Fibroblast of skin of abdomen (primary cell): Measurements from ENCODE around the gene BIVM.

Experiments
- DNase-seq: peaks from one replicate; pipeline ENCODE4 v3.0.0-alpha.2; 2013

BIVM gene

DNA sequence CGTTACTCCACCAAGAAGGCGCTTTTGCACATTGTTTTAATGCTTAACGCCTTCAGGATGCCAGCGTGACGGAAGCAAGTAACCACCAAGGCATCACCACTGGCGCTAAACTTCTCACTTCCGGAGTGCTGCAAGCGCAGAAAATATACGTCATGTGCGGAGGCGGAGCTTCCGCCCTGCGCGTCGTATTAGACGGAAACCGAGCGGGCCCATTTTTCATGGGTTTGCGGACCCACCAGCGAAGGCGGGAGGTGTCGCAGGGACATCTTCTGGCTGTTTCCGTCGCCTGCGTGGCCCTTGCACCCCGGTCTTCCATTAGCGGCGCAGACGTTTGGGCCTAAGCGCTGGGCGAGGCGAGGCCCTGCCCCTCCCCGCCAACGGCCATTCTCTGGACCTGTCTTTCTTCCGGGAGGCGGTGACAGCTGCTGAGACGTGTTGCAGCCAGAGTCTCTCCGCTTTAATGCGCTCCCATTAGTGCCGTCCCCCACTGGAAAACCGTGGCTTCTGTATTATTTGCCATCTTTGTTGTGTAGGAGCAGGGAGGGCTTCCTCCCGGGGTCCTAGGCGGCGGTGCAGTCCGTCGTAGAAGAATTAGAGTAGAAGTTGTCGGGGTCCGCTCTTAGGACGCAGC, 46.8 kb downstream of the BIVM start, which contains the start of gene ERCC5:
Gene ERCC5 (plus strand): TSS at position 403 of the 631 bp plus-strand sequence. CDS start 235 bp downstream, outside the sequence.
- DNase-seq, result peak; percentile 96

DNA sequence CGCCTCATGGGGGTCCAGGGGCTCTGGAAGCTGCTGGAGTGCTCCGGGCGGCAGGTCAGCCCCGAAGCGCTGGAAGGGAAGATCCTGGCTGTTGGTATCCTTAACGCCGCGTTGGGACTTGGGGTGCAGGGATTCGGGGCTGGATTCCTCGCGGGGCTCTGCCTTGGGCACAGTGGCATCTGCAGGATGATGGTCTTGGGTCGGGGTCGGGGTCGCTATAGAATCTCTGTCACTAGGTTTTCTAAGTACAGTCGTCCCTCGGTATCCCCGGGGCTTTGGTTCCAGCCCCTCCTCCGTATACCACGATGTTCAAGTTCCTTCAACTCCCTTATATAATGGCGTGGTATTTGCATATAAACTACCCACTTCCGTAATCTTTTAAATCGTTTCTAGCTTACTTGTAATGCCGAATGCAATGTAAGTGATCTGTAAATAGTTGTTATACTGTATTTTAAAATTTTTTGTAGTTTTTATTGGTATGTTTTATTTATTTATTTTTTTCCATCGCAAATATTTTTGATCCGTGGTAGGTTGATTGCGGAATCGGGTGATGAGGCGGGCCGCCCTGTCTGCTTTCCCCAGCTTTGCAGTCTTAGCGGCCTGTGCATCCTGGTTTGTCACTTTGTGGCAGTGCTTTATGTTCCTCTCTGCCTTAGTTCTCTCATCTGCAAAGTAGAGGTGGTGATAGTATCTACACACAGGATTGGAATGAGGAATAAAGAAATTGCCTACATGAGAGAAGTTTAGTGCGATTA, 47.5 kb downstream of the BIVM start:
- DNase-seq, result peak; percentile 26

DNA sequence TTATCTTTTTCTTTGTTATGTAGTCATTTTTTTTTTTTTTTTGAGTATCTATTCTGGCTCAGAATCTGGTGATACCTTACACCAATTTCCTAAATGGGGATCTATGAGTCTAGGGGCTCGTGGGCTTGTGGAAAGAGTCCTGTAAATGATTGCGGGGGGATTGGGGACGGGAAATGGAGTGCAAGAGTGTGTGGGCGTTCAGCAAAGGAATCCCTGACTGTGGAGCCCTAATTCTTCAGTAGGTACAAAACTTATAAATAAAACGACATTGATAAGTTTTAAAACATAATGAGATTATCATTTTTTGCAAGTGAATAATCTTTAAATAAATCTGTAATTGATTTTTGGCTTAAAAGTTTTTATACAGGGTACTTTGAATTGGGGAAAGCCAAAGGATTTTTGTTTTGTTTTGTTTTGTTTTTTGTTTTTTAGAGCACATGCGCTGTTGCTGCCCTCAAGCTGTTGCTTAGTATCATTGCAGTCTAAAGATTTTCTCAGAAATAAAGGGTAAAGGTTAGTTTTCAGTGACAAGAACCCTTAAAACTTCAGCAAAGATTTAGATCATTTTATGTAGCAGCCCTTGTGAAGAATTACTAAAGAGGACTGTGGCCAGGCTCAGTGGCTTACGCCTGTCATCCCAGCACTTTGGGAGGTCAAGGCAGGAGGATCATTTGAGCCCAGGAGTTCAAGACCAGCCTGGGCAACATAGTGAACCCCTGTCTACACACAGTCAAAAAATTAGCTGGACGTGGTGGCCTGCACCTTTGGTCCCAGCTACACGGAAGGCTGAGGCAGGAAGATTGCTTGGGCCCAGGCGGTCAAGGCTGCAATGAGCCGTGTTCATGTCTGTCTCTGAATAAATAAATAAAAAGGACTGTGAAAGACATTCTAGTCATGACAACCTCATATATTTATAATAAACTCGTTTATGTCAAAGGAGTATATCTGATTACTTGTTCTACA, 48.6 kb downstream of the BIVM start:
- peak; percentile 27 for DNase-seq

DNA sequence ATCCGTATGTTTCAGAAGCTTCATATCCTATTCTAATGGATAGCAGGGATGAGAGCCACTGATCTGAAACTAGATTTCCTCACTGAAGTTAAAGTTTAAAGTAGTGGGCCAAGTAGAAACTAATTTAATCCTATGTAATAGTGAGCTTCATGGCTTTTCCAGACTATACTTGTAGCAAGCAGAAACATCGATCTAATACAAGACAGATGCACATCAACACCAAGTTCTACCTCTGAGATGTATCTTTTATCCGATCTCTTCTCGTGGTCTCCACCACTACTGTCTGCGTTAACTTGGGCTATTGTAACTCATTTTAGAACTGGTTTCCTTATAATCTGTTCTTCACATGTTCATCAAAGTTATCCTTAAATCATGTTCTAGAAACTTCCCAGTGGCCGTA, 50.0 kb downstream of the BIVM start:
- no peak for DNase-seq

DNA sequence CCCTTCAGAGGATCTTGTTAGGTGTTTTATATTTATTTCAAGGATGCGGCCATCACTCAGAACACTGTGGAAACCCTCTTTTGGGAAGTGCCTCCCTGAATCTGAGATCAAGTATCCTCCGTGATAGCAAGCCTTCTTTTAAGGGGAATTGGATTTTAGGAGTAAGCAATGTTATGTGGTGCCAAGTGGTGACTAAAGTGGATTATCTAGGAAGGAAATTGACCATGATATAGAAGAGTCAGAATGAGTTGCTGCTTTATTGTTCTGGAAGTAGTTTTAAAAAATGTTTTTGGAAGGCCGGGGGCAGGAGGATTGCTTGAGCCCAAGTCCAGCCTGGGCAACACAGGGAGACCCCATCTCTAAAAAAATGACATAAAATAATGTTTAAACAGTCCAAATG, 53.6 kb downstream of the BIVM start:
- no peak for DNase-seq

DNA sequence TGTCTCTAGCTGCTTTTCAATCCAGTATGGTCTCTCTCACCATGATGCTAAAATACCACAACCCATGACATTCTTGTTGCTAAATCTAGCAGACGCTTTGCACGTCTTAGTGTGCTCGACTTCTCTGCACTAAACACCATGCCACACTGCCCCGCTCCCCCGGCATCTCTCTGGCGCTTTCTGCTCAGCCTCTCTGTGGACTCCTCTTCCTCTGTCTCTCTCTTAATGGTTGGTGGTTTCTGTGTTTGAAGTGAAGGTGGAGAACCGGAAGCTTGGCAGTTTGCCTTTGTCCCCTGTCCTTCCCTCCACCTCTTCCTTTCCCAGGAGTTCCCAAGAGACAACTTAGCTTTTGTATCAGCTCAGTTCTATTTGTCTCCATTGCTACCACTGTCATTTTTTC, 55.8 kb downstream of the BIVM start:
- DNase-seq, result no peak

DNA sequence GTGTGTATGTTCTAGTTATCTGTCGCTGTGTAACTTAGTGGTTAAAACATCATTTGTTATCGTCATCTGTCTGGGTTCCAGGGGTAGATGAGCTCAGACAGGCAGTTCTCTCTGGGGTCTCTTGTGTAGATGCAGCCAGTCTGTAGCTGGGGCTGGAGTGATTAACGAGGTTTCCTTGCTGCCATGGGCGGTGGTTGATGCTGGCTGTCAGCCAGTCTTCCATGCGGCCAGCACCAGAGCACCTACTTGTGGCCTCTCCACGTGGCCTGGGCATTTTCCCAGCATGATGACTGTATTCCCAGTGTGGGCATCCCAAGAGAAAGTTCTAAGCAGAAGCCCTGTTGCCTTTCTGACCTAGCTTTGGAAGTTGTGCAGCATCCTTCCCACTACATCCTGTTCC, 57.6 kb downstream of the BIVM start:
- no peak for DNase-seq

DNA sequence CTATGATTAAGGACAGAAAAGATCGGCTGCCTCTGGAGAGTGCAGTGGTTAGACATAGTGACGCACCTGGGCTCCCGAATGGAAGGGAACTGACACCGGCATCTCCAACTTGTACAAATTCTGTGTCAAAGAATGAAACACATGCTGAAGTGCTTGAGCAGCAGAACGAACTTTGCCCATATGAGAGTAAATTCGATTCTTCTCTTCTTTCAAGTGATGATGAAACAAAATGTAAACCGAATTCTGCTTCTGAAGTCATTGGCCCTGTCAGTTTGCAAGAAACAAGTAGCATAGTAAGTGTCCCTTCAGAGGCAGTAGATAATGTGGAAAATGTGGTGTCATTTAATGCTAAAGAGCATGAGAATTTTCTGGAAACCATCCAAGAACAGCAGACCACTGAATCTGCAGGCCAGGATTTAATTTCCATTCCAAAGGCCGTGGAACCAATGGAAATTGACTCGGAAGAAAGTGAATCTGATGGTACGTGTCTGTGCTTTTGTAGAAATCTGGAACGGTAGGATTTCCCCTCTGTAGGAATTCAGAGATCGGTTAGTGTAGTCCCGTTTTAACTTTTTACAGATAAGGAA, 63.8 kb downstream of the BIVM start:
- DNase-seq, result peak; percentile 26

DNA sequence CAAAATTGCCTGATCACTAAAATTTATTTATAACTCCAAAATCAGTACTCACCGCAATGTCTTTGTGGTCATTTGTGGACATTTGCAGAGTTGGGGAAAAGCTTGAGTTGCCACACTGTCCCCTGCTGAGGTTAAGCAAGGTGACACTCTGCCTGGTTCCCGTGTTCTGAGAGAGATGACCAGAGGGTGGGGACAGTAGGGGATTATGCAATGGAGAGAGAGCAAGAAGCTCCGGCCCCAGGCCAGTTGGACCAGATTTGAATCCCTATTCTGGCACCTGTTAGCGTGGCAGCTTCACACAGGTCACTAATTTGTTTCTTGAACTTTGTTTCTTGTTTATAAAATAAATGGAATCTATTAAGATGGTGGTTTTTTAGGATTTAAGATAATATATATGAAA, 64.7 kb downstream of the BIVM start:
- no peak for DNase-seq

DNA sequence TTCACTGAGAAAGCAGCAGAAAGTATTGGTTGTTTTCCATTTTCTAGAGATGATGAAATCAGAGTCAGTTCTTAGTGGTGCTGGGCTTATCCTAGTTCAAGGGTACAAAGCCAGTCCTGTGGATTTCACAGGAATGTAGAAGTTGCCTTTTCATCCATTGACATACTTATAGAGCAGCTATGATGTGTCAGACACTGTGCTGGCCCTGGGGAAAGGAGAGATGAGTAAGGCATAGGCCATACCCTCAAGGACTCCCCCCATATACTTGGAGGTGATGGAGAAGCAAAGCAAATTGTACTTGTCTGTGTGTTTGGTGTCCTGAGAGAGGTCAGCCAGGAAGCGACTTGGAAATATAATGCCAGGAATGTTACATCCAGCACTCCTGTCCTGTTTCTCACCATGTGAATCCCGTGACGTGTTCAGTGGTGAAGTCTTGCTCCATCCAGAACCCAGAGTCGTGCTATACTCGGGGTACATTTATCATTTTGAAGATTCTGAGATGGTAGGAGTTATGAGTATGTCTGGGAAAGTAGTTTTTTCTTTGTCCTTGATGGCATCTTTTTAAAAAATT, 69.5 kb downstream of the BIVM start:
- DNase-seq, result peak; percentile 38

DNA sequence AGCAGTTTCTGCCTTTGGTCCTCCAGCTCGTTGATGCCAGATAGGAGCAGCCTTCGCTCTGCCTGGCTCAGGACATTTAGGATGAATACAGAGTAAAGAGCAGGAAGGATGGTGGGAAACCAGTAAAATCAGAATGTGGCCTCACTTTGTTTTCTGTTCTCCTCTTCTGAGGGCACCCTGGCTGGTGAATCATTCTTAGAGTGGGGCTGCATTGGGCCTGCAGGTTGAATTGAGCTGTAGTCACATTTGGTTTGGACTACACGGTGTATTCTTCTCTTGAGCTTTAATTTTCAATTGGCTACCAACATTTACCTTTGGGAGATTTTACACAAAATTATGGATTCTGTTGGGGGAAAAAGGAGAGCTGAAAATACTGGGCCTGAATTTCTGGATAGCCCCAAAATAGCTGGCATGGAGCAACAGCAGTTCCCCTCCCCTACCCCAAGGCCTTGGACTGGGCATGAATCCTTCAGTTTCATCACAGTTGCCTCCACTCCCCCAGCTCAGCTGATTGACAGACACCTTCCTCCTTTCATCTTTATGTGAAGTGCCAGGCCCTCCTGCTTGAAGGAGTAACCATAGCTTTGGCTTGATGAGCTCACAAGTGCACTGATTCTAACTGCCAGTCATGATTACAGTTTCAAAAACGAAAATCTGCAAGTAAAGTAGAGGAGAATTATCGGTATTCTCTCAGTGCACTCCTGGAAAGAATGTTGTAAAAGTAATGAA, 71.2 kb downstream of the BIVM start:
- no peak for DNase-seq

DNA sequence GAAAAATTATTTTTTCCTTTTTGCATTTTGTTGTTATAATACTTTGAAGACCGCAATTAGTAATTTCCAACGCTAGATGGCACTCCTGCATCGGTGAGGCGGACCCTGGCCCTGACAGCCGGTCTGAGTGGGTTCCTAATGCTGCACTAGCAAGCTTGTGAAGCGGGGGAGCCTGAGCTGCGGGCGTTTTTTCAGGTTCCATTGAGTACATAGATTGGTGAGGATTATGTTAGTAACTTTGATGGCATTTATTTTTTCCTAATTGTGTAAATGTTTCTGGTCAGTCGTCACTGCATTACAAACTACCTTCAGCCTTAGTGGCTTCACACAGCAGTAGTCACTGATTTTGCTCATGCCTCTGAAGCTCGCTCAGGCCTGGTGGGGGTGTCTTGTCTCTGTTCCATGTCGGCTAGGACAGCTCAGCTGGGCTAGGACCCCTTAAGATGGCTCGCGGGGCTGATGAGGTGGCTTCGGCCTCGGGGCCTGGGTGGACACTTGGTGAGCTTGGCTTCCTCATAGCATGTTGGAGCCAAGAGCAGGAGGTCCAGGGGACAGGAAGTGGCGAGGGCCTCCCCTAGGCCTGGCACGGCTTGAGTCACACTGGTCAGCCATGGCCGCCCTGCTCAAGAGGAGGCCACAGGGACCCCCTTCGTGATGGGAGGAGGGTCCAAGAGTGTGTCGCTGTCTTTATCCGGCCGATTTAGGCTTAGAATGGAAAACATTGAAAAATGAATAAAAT, 71.9 kb downstream of the BIVM start:
- peak; percentile 71 for DNase-seq

DNA sequence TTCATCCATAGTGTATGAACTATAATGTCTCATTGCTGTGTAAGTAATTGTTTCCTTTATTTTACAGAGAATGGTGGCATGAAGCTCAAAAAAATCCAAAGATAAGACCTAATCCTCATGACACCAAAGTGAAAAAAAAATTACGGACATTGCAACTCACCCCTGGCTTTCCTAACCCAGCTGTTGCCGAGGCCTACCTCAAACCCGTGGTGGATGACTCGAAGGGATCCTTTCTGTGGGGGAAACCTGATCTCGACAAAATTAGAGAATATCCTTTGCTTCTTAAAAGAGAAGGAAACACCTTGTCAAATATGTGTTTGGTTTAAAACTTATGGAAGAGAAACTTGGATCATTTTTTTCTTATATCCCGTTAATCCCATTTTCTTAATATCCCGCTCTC, 73.2 kb downstream of the BIVM start:
- no peak for DNase-seq

DNA sequence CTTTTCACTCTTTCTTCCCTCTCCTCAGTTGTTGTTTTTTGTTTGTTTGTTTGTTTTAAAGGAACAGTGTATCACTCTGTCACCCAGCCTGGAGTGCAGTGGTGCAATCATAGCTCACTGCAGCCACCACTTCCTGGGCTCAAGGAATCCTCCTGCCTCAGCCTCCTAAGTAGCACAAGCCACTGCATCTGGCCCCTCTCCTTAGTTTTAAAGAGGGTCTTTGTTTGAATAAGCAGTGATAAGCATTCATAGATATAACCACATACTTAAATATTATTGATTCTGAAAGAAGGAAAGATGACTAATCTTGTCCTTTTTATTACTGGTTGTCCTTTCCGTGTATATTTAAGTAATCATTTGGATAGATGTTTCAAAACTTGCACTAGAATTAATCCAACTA, 73.6 kb downstream of the BIVM start:
- DNase-seq, result no peak

DNA sequence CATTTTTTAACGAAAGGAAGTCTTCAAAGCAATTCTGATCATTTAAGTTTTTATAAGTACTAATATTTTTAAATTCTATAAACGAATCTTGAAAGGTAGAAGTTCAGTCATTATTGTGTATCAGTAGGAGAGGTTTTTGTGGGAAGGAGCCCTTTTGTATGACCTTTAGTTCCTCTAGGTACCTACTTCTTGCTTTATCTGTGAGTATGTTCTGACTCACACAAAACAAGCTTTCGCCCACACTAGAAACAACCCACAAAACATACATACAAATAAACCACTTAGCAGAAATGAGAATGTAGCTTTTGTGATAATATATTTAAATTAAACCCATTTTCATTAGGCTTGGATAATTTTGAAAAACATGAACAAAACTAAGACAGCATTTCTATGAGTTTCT, 74.7 kb downstream of the BIVM start:
- DNase-seq, result no peak

DNA sequence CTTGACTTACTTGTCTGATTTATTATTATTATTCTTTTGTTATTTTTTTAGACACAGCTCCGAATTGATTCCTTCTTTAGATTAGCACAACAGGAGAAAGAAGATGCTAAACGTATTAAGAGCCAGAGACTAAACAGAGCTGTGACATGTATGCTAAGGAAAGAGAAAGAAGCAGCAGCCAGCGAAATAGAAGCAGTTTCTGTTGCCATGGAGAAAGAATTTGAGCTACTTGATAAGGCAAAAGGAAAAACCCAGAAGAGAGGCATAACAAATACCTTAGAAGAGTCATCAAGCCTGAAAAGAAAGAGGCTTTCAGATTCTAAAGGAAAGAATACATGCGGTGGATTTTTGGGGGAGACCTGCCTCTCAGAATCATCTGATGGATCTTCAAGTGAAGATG, 76.3 kb downstream of the BIVM start:
- DNase-seq, result no peak

DNA sequence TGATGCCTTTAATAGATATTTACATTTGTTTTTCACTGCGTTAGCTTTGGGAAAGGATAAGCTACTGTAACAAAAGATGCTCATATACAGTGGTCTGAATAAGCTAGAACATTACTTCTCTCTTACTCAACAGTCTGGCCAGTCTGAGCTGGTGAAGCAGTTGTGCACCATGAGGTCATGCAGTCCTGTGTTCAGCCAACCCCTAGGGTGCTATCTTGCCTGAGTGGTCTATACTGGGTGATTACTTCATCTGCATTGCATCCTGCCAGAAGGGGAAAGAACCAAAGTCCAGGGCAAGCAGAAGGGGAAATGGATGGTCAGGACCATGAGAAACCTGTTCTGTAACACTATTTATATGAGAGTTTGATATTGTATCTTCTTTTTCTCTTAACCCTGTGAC, 78.4 kb downstream of the BIVM start:
- peak; percentile 24 for DNase-seq

DNA sequence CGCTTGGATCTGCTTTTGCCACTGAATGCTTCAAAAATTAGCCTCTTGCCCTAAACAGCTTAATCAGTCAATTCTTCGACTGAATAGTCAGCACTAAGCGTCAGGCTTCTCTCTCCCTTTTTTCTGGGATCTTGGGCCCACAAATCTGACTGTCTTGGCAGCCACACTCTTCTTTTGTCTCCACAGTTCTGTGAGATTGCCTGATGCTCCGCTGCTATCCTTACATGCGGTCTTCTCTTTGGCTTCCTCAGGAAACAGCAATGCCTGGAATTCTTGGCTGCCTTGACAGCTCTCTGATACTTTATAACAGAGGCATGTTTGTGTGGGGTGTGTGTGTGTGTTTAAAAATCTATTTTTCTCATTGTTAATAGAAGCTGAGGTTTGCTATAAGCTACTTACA, 79.6 kb downstream of the BIVM start:
- peak; percentile 89 for DNase-seq

DNA sequence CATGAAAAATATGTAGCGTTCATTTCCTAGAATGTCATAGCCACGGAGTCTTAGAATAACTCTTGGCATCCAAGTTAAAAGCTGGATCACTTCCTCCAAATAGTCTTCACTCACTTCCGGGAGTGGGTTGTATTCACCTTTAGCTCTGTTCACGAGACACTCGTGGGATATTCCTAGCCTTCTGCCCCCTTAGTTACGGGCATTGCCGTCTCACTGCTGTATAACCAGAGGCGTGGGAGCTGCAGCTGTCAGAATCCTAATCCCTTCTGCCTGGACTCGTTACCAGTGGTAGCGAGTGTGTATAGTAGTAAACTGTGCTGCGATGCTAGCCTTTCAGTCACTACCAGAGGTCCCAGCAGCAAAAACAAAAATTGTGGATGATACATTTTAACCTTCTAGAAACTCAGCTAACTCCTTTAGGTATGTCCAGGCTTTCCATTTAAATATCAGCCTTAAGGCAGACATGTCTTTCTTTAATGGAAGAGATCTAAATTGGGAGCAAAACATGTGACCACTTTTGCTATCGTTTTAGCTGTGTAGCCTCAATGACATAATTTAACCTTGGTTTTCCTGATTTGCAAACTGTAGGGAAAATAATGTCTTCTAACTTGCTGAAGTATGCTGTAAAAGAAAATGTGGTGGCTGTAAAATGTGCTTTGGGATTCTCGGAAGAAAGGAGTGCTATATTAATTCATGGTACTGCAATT, 81.0 kb downstream of the BIVM start:
- no peak for DNase-seq
